ENCODE results near the gene ANKS1B. TPM values are rescaled to one million over a fixed set of nuclear protein-coding genes. Genes with fewer than 3 reads are reported as not detected.

The ANKS1B gene
- total RNA-seq, 1 experiment from 2014 or later = 5.8 TPM

GRCh38 chr12:99711246-99711645 is 273.5 kb downstream of the ANKS1B start:
- H3K4me3 Mint-ChIP-seq = no peak overlapping the region
- H3K27me3 Mint-ChIP-seq (ENCODE audit: low read depth) = peaks cover 2% of the 10 kb centered on the region; the same call in 1 of the 2 replicates
- TF ChIP-seq NFATC4 (CRISPR knock-in tag; IDR thresholded peaks at IDR 0.05) (no peak), CREB1 (CRISPR knock-in tag; IDR thresholded peaks at IDR 0.05) (no peak), ESRRA (CRISPR knock-in tag; IDR thresholded peaks at IDR 0.05; ENCODE audit: borderline replicate concordance) (no peak), MYBL2 (CRISPR knock-in tag; IDR thresholded peaks at IDR 0.05) (no peak), RORB (CRISPR knock-in tag; IDR thresholded peaks at IDR 0.05) (no peak), RELA (CRISPR knock-in tag; IDR thresholded peaks at IDR 0.05; ENCODE audit: borderline replicate concordance) (no peak), ATF1 (CRISPR knock-in tag; IDR thresholded peaks at IDR 0.05) (no peak), NR1H2 (CRISPR knock-in tag; IDR thresholded peaks at IDR 0.05) (no peak), ZNF317 (CRISPR knock-in tag; IDR thresholded peaks at IDR 0.05; ENCODE audit: borderline replicate concordance, low read depth) (no peak), CREM (CRISPR knock-in tag; IDR thresholded peaks at IDR 0.05) (no peak), GRHL2 (CRISPR knock-in tag; IDR thresholded peaks at IDR 0.05; ENCODE audit: insufficient replicate concordance, severe bottlenecking) (no peak), TP53 (CRISPR knock-in tag; IDR thresholded peaks at IDR 0.05) (no peak), ZBTB43 (CRISPR knock-in tag; IDR thresholded peaks at IDR 0.05) (no peak), KAT7 (CRISPR knock-in tag; IDR thresholded peaks at IDR 0.05; ENCODE audit: borderline replicate concordance) (no peak), NFE2L1 (CRISPR knock-in tag; IDR thresholded peaks at IDR 0.05) (no peak), ETV6 (CRISPR knock-in tag; IDR thresholded peaks at IDR 0.05) (no peak), IRF2 (CRISPR knock-in tag; IDR thresholded peaks at IDR 0.05; ENCODE audit: borderline replicate concordance, low read depth) (no peak), CTCF (IDR thresholded peaks at IDR 0.05) (no peak)
- no peak for DNase-seq (ENCODE audit: low spot score)
- H3K9me3 Mint-ChIP-seq = peaks cover 27% of the 10 kb centered on the region
- H3K36me3 Mint-ChIP-seq = peaks cover 23% of the 10 kb centered on the region
- peaks cover 12% of the 10 kb centered on the region for H3K4me1 Mint-ChIP-seq
- no peak for ATAC-seq
- H3K27ac Mint-ChIP-seq = no peak overlapping the region
- ChIA-PET CTCF (no interaction called here), POLR2A (no interaction called here)

- ATAC-seq (no peak), DNase-seq (ENCODE audit: low spot score) (no peak)
- Mint-ChIP-seq H3K4me1 (peaks cover 4% of the 10 kb centered on the region), H3K27me3 (ENCODE audit: low read depth) (peaks cover 2% of the 10 kb centered on the region; the same call in 1 of the 2 replicates), H3K9me3 (peaks cover 20% of the 10 kb centered on the region), H3K4me3 (no peak overlapping the region), H3K27ac (no peak overlapping the region), H3K36me3 (peaks cover 18% of the 10 kb centered on the region)
- CTCF ChIA-PET = interaction anchor here (1.6 kb wide), 1 partner anchor 90 kb away, joined by 4 read pairs; no protein-coding TSS in a partner anchor
- TF ChIP-seq, protein P1, sequence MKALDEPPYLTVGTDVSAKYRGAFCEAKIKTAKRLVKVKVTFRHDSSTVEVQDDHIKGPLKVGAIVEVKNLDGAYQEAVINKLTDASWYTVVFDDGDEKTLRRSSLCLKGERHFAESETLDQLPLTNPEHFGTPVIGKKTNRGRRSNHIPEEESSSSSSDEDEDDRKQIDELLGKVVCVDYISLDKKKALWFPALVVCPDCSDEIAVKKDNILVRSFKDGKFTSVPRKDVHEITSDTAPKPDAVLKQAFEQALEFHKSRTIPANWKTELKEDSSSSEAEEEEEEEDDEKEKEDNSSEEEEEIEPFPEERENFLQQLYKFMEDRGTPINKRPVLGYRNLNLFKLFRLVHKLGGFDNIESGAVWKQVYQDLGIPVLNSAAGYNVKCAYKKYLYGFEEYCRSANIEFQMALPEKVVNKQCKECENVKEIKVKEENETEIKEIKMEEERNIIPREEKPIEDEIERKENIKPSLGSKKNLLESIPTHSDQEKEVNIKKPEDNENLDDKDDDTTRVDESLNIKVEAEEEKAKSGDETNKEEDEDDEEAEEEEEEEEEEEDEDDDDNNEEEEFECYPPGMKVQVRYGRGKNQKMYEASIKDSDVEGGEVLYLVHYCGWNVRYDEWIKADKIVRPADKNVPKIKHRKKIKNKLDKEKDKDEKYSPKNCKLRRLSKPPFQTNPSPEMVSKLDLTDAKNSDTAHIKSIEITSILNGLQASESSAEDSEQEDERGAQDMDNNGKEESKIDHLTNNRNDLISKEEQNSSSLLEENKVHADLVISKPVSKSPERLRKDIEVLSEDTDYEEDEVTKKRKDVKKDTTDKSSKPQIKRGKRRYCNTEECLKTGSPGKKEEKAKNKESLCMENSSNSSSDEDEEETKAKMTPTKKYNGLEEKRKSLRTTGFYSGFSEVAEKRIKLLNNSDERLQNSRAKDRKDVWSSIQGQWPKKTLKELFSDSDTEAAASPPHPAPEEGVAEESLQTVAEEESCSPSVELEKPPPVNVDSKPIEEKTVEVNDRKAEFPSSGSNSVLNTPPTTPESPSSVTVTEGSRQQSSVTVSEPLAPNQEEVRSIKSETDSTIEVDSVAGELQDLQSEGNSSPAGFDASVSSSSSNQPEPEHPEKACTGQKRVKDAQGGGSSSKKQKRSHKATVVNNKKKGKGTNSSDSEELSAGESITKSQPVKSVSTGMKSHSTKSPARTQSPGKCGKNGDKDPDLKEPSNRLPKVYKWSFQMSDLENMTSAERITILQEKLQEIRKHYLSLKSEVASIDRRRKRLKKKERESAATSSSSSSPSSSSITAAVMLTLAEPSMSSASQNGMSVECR (CRISPR knock-in tag; IDR thresholded peaks at IDR 0.05; ENCODE audit: borderline replicate concordance) = no peak
- TF ChIP-seq MYBL2 (CRISPR knock-in tag; IDR thresholded peaks at IDR 0.05) = no peak
- POLR2A ChIA-PET = no interaction called here
Observed at GRCh38 chr12:99709619-99710018, 275.1 kb downstream of the ANKS1B start.
